ENCODE data around the gene GJA3. TPM values are rescaled to one million over a fixed set of nuclear protein-coding genes. Genes with fewer than 3 reads are reported as not detected.

Gene GJA3
- polyA plus RNA-seq, 1 donor = 3.5 TPM

Other genes with a start within 250 kb of the GJA3 start
- 44.9 TPM for gene ZMYM2, start 202.3 kb downstream of the GJA3 start, polyA plus RNA-seq (ENCODE audit: insufficient read length)
- 0.53 TPM for gene GJB2, start 31.9 kb upstream of the GJA3 start, polyA plus RNA-seq (ENCODE audit: insufficient read length)
- gene GJB6, start 71.3 kb upstream of the GJA3 start, polyA plus RNA-seq (ENCODE audit: insufficient read length) = 0.32 TPM

All from hindlimb muscle (tissue), 1 donor.